GM19193 (cell line): Measurements from ENCODE around the gene OR1K1.

Experiments used
- POLR2A ChIP-seq: IDR thresholded peaks from 4 replicates; pipeline ENCODE4 v1.6.1; 2011; ENCODE audit not compliant: insufficient read depth, insufficient read length; ENCODE audit errors: extremely low read depth

The OR1K1 gene

DNA sequence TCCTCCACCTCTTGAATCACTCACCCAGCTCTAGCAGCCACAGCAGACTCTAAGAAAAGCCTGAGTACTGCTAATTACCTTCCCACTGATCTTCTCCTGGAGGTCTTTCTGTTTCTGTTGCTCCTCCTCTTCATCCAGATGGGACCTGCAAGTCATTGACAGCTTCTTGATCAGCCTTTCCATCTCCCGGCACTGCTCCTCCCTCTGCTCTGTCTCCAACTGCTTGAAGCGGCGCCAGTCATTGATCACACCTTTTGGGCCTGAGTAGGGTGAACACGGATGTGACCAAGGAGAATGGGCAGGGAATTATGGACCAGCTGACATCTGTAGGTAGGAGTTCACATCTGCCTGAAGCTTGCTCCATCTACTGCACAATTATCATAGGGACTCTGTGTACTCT is 23.0 kb downstream of the OR1K1 start:
- no peak for TF ChIP-seq POLR2A

DNA sequence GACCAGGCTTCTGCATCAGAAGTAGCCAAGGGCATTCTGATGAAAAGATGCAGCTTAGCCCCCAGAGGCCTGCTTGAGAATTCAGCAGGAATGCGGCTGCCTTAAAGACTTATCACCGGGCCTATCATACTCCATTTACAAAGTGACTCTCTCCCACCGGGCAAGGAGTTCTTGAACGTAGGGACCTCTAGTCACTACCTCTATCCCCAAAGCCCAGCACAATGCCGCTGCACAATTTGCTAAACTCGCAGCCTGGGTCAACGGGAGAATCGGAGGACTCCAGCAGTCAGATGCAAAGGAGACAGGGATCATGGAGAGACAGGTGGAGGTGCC is 27.8 kb downstream of the OR1K1 start:
- TF ChIP-seq POLR2A, result no peak

DNA sequence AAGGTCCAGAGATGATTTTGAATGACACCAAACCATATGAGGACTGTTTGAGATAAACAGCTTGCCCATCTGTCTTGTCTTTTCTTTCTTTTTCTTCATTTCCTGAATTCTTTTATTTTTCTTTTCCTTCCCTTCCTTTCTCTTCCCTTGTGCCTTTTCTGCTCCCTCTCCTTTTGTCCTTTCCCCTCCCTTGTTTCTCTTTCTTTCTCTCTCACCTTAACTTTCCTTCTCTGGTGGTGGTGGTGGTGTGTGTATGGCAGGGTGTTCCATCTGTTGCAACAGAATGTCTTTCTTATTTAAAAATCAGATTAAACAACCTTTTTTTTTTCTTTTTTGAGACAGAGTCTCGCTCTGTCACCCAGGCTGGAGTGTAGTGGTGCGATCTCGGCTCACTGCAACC is 32.3 kb downstream of the OR1K1 start:
- TF ChIP-seq POLR2A, result no peak

DNA sequence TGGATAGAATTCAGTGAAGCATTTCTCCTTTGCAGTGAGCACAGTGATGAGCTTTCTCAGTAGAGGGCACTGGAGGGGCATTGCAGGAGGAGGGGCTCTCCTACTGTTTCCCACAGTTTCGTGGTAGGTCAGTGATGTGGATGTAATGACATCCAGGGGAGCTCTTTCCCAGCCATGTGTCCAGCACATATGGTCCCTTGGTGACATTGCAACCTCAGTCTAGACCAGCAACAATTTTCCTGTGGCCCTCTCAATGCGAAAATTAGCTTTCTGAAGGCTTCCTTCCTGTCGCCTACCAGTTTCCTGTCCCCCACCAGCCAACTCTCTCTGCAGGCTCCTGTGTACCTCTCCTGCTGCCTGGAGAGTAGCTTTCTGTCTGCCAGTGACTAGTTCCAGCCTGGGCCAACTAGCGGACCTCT is 35.4 kb downstream of the OR1K1 start:
- TF ChIP-seq POLR2A, result no peak

DNA sequence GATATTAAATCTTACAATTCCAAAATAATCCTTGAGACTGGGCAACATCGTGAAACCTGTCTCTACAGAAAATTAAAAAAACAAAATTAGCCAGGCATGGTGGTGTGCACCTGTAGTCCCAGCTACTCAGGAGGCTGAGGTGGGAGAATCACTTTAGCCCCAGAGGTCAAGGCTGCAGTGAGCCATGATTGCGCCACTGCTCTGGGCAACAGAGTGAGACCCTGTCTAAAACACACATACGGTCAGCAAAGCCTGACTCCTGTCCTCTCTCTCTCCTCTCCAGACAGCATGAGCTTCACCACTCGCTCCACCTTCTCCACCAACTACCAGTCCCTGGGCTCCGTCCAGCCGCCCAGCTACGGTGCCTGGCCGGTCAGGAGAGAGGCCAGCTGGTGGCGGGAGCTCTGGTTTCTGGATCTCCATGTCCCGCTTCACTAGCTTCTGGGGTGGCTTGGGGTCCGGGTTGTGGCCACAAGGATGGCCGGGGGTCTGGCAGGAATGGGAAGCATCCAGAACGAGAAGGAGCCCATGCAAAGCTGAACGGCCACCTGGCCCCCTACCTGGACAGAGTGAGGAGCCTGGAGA is 37.4 kb downstream of the OR1K1 start:
- TF ChIP-seq POLR2A, result no peak

DNA sequence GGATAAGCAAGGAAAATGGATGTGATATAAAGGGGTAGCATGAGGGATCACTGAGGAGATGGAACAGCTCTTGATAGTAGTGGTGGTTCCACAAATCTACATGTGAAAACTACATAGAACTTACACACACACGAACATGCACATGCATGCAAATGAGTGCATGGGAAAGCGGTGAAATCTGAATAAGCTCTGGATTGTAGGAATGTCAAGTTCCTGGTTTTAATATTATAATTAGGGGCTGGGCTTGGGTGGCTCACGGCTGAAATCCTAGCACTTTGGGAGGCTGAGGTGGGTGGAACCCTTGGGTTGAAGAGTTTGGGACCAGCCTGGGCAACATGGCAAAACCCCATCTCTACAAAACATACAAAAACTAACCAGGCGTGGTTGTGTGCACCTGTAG is 41.6 kb downstream of the OR1K1 start:
- TF ChIP-seq POLR2A, result no peak

DNA sequence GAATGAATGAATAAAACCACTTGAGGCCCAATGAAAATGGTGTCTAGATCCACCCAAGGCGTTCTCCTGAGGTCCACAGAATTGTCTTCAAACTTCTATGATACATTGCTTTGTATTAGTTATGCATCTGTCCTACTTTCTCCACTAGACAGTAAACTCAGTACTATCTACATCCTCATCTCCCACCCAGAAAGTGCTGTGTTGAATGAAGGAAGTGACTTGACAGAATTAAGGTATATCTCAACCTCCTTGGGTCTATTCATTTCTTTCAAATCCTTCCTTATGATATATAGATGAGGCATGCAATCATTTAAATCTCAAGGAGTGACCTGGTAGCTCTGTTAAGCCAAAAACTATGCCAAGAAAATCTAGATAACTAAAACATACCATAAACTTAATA is 44.2 kb downstream of the OR1K1 start:
- no peak for TF ChIP-seq POLR2A

DNA sequence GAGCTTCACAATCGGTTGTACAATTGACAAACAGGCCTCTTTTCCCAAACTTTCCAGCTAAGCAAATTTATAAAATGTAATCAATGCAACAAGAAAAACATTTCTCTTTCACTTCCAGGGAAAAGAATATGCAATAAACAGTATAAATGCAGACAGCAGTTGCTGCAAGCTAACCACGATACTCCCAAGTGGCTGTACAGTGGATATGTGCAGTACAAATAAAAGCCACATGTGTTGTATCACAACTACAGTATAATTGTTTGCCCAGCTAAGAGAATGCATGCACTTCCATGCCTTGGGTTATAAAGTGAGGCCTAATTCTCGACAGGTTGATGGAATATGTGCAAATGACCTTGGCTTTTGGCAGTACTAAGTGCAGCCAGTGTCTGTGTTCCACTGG is 45.2 kb downstream of the OR1K1 start:
- no peak for TF ChIP-seq POLR2A

DNA sequence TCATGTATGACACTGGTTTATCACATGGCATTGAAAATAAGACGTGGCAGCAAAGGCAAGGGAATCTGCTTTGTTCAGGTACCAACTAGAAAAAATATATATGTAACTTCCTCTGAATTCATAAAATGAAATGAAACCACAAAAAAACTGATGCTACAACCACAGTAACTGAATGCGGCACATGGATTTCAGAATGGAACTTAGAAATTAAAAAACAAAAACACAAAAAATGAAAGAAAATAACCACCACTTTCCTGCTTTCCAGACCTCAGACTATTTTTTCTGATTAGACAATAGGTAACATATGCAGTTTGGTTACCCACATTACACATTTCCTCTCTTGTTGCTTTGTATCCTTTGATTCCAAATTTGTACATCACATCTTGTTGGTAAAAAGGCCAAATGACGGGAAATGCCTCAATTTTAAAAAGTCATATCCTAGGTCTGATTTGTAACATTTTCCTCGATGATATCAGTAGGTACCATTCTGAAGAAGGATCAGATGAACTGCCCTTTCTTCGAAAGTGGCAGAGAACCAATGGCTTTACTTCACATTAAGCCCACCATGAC is 46.5 kb downstream of the OR1K1 start:
- TF ChIP-seq POLR2A, result no peak

DNA sequence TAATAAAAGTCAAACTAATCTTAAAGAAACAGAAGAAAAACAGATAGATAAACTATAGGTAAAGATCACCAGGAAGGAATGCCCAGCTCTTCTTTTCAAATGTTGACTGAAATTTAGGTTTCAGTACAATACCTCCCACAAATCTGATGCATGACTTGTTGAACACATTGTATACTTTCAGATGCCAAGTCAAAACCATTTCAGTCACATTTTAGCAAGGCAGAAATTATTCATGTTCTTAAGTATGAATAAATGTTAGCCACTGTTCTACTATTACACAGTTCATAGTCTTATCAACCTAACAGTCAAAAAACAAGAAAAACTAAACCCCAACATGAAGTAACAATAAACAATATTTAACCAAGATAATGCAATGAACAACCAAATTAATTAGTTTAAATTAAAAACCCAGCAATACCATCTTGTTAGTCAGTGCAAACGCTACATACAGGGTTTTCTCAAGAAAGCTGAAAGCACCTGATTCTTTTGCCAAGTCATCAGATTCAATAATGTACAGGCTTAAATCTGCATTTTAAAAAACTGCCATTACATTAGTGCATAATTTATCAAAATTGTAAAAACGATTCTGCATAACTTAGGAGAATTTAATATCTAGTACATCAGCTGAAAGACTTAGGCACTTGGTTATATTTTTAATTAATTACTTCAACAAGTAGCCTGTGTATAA is 48.5 kb downstream of the OR1K1 start:
- TF ChIP-seq POLR2A, result no peak
